ENCODE measurements around the gene CDC42BPG.

GRCh38 chr11:64829536-64830251, 14.8 kb downstream of the CDC42BPG start:
- TF ChIP-seq GATA2 (IDR thresholded peaks at IDR 0.05; ENCODE audit: low read depth, low read length) (no peak), GATA3 (IDR thresholded peaks at IDR 0.05; ENCODE audit: low read depth, low read length) (no peak)

Measured in SH-SY5Y (cell line).